ENCODE measurements around the gene DGKD. TPM values are rescaled to one million over a fixed set of nuclear protein-coding genes. Genes with fewer than 3 reads are reported as not detected.

The DGKD gene
- total RNA-seq, 1 experiment from 2014 or later: 195 TPM

- no peak for DNase-seq (ENCODE audit: extremely low read depth, low read depth)
These were observed 87.1 kb downstream of the DGKD start for GRCh38 chr2:233441161-233442027.

- no peak for DNase-seq (ENCODE audit: extremely low read depth, low read depth)
These were observed 87.7 kb downstream of the DGKD start for GRCh38 chr2:233442028-233442310.

- peak; percentile 72 for DNase-seq (ENCODE audit: extremely low read depth, low read depth)
These were observed 89.4 kb downstream of the DGKD start for GRCh38 chr2:233443511-233444183.

GRCh38 chr2:233444501-233444900 is 90.2 kb downstream of the DGKD start:
- DNase-seq (ENCODE audit: extremely low read depth, low read depth): no peak

GRCh38 chr2:233445152-233445830 is 91.0 kb downstream of the DGKD start:
- no peak for DNase-seq (ENCODE audit: extremely low read depth, low read depth)

- no peak for DNase-seq (ENCODE audit: extremely low read depth, low read depth)
These were observed 91.8 kb downstream of the DGKD start for GRCh38 chr2:233446121-233446520.

GRCh38 chr2:233446606-233447305 is 92.5 kb downstream of the DGKD start:
- DNase-seq (ENCODE audit: extremely low read depth, low read depth): no peak

GRCh38 chr2:233447506-233448219 is 93.4 kb downstream of the DGKD start:
- DNase-seq (ENCODE audit: extremely low read depth, low read depth): no peak

GRCh38 chr2:233448220-233448559 is 93.9 kb downstream of the DGKD start:
- peak; percentile 45 for DNase-seq (ENCODE audit: extremely low read depth, low read depth)

GRCh38 chr2:233448575-233448974 is 94.3 kb downstream of the DGKD start:
- DNase-seq (ENCODE audit: extremely low read depth, low read depth): peak; percentile 51

GRCh38 chr2:233449081-233449901 is 95.0 kb downstream of the DGKD start:
- DNase-seq (ENCODE audit: extremely low read depth, low read depth): peak; percentile 50

GRCh38 chr2:233449921-233450863 is 95.9 kb downstream of the DGKD start:
- no peak for DNase-seq (ENCODE audit: extremely low read depth, low read depth)

- DNase-seq (ENCODE audit: extremely low read depth, low read depth): no peak
These were observed 96.7 kb downstream of the DGKD start for GRCh38 chr2:233450864-233451575.

- no peak for DNase-seq (ENCODE audit: extremely low read depth, low read depth)
These were observed 97.7 kb downstream of the DGKD start for GRCh38 chr2:233451950-233452349.

GRCh38 chr2:233453111-233453915 is 99.0 kb downstream of the DGKD start:
- no peak for DNase-seq (ENCODE audit: extremely low read depth, low read depth)

- no peak for DNase-seq (ENCODE audit: extremely low read depth, low read depth)
These were observed 99.6 kb downstream of the DGKD start for GRCh38 chr2:233453916-233454315.

GRCh38 chr2:233455006-233455405 is 100.7 kb downstream of the DGKD start:
- no peak for DNase-seq (ENCODE audit: extremely low read depth, low read depth)
